ENCODE measurements around the gene TRAPPC4.
"Not testable (repeated sequence)": the region's sequence is repeated elsewhere in the genome, so short reads cannot be mapped to it uniquely, and the experiment has no call there.

The TRAPPC4 gene

GRCh38 chr11:119034813-119035212, 16.2 kb downstream of the TRAPPC4 start:
- no peak for DNase-seq

GRCh38 chr11:119038884-119039283, 20.3 kb downstream of the TRAPPC4 start:
- no peak for DNase-seq

GRCh38 chr11:119039471-119039870, 20.9 kb downstream of the TRAPPC4 start:
- DNase-seq = not testable (repeated sequence)

- no peak for DNase-seq
Observed at GRCh38 chr11:119041821-119042514, 23.4 kb downstream of the TRAPPC4 start.

- no peak for DNase-seq
Observed at GRCh38 chr11:119042927-119043326, 24.4 kb downstream of the TRAPPC4 start.

- DNase-seq = no peak
Observed at GRCh38 chr11:119044708-119045107, 26.1 kb downstream of the TRAPPC4 start.

- no peak for DNase-seq
Observed at GRCh38 chr11:119046489-119046888, 27.9 kb downstream of the TRAPPC4 start.

- DNase-seq = peak in 1 of 2 experiments; percentile 14
Observed at GRCh38 chr11:119047205-119047604, 28.6 kb downstream of the TRAPPC4 start.

- no peak for DNase-seq
Observed at GRCh38 chr11:119048644-119049043, 30.1 kb downstream of the TRAPPC4 start.

- DNase-seq = no peak
Observed at GRCh38 chr11:119049081-119049480, 30.5 kb downstream of the TRAPPC4 start.

GRCh38 chr11:119051440-119052162, 33.0 kb downstream of the TRAPPC4 start:
- peak; percentile 28 to 38 for DNase-seq

GRCh38 chr11:119052163-119052814, 33.7 kb downstream of the TRAPPC4 start:
- DNase-seq = no peak

- no peak for DNase-seq
Observed at GRCh38 chr11:119054418-119054817, 35.9 kb downstream of the TRAPPC4 start.

GRCh38 chr11:119055901-119056300, 37.3 kb downstream of the TRAPPC4 start:
- DNase-seq = peak in 1 of 2 experiments; percentile 12

- DNase-seq = peak; percentile 39 to 48
Observed at GRCh38 chr11:119056421-119056999, 37.9 kb downstream of the TRAPPC4 start.

- peak; percentile 99 for DNase-seq
Observed at GRCh38 chr11:119057000-119057769, 38.6 kb downstream of the TRAPPC4 start, which contains the start of gene HYOU1. TSS of gene HYOU1 (minus strand) at chr11:119057205. CDS start at chr11:119056160, 1,045 bp downstream.

GRCh38 chr11:119059128-119059527, 40.6 kb downstream of the TRAPPC4 start:
- not testable (repeated sequence) for DNase-seq

- no peak for DNase-seq
Observed at GRCh38 chr11:119061256-119061655, 42.7 kb downstream of the TRAPPC4 start.

GRCh38 chr11:119062779-119063178, 44.2 kb downstream of the TRAPPC4 start:
- DNase-seq = no peak

- DNase-seq = peak; percentile 37 to 53
Observed at GRCh38 chr11:119065369-119065768, 46.8 kb downstream of the TRAPPC4 start.

- peak; percentile 98 for DNase-seq
Observed at GRCh38 chr11:119067371-119068222, 49.0 kb downstream of the TRAPPC4 start, which contains the start of gene VPS11. TSS of gene VPS11 (plus strand) at chr11:119067818. CDS start at chr11:119067824, 6 bp downstream.

Data from activated CD4-positive, alpha-beta T cell treated with anti-CD3 and anti-CD28 coated beads, Interleukin-2, amount 50 U/mL, for 48 hours (primary cell).